A673 (cell line): ENCODE results near the gene PSME3IP1. TPM values are rescaled to one million over a fixed set of nuclear protein-coding genes. Genes with fewer than 3 reads are reported as not detected.

Experiments used
- BruUV-seq: library from RNA; stranded (reverse); fragments of 400-500 nt; replicated peaks from 2 replicates; lab custom pipeline; 2021; lab: Mats Ljungman, UMichigan
- CTCF ChIA-PET: fragments of 300-600 bp; sonication (Branson Sonifier 250); formaldehyde crosslinking; loops from one replicate; lab custom pipeline; 2022; ENCODE audit warnings: antibody characterized with exemption; lab: Charles Lee
- POLR2A ChIA-PET: fragments of 300-600 bp; sonication (Branson Sonifier 250); formaldehyde crosslinking; loops from one replicate; lab custom pipeline; 2022; ENCODE audit warnings: antibody characterized with exemption; ENCODE audit not compliant: low non-redundant PET; lab: Charles Lee
- DNase-seq: peaks from one replicate; pipeline ENCODE4 v3.0.0-alpha.2; 2015; ENCODE audit warnings: low spot score
- H3K27ac ChIP-seq: fragments of 200-600 bp; sonication (generic); 2 replicates; pipeline ENCODE4 v1.5.1; 2016; ENCODE audit warnings: mixed run types, low read depth, mild to moderate bottlenecking, mixed read lengths, antibody characterized with exemption, low read length; ENCODE audit not compliant: poor library complexity, severe bottlenecking
- H3K27me3 ChIP-seq: fragments of 200-600 bp; sonication (generic); replicated peaks from 2 replicates; pipeline ENCODE4 v1.6.1; 2017; ENCODE audit warnings: mixed run types, low read depth, mild to moderate bottlenecking, mixed read lengths, antibody characterized with exemption, low read length; ENCODE audit not compliant: insufficient read depth, poor library complexity
- H3K36me3 ChIP-seq: fragments of 200-600 bp; sonication (generic); 2 replicates; pipeline ENCODE4 v1.6.1; 2016; ENCODE audit warnings: mixed run types, mild to moderate bottlenecking, mixed read lengths, antibody characterized with exemption, low read length; ENCODE audit not compliant: insufficient read depth, poor library complexity, severe bottlenecking
- H3K4me1 ChIP-seq: fragments of 200-600 bp; sonication (generic); 2 replicates; pipeline ENCODE4 v1.6.1; 2017; ENCODE audit warnings: mixed run types, mild to moderate bottlenecking, mixed read lengths, antibody characterized with exemption, low read length; ENCODE audit not compliant: insufficient read depth, poor library complexity, severe bottlenecking
- H3K4me3 ChIP-seq: fragments of 200-600 bp; sonication (generic); 2 replicates; pipeline ENCODE4 v1.5.1; 2016; ENCODE audit warnings: low read depth, mixed run types, mild to moderate bottlenecking, mixed read lengths, low read length; ENCODE audit not compliant: poor library complexity, severe bottlenecking
- H3K9me3 ChIP-seq: fragments of 200-600 bp; sonication (generic); 2 replicates; pipeline ENCODE4 v1.6.1; 2016; ENCODE audit warnings: mixed run types, low read depth, mild to moderate bottlenecking, mixed read lengths, antibody characterized with exemption, low read length; ENCODE audit not compliant: poor library complexity, severe bottlenecking
- CTCF ChIP-seq: fragments of 300-800, 200-600 bp; sonication (generic); conservative IDR thresholded peaks from 2 replicates; pipeline ENCODE4 v1.5.1; 2017; ENCODE audit warnings: low read depth, mild to moderate bottlenecking, antibody characterized with exemption, low read length, moderate library complexity, mixed read lengths
- EZH2 ChIP-seq: fragments of 200-600 bp; sonication (generic); IDR thresholded peaks from 2 replicates; pipeline ENCODE4 v1.6.1; 2017; ENCODE audit warnings: borderline replicate concordance, low read depth, mild to moderate bottlenecking, mixed read lengths, antibody characterized with exemption, low read length; ENCODE audit not compliant: poor library complexity, severe bottlenecking
- intact Hi-C: fragments of 100-400 bp; cut with micrococcal nuclease; formaldehyde crosslinking; loops from one replicate; pipeline ENCODE4 v1.10.0; 2022; ENCODE audit not compliant: unreplicated experiment
- total RNA-seq: library from RNA; stranded (reverse); gene quantifications from 2 replicates; pipeline ENCODE4 v1.2.3, GENCODE V29; 2021

PSME3IP1 gene
- total RNA-seq, 1 experiment from 2014 or later: 128 TPM

GRCh38 chr16:57125969-57126368 lies 59.9 kb downstream of the PSME3IP1 start:
- Histone ChIP-seq H3K36me3 (no peaks in the 10 kb centered on the region), H3K4me3 (no peak overlapping the region), H3K9me3 (no peaks in the 10 kb centered on the region), H3K4me1 (no peaks in the 10 kb centered on the region), H3K27me3 (no peaks in the 10 kb centered on the region), H3K27ac (no peak overlapping the region)
- BruUV-seq: no TSS peak
- ChIA-PET POLR2A (no interaction called here), CTCF (no interaction called here)
- DNase-seq: no peak
- TF ChIP-seq CTCF (no peak), EZH2 (no peak)
- intact Hi-C loops: no loop called here

DNA sequence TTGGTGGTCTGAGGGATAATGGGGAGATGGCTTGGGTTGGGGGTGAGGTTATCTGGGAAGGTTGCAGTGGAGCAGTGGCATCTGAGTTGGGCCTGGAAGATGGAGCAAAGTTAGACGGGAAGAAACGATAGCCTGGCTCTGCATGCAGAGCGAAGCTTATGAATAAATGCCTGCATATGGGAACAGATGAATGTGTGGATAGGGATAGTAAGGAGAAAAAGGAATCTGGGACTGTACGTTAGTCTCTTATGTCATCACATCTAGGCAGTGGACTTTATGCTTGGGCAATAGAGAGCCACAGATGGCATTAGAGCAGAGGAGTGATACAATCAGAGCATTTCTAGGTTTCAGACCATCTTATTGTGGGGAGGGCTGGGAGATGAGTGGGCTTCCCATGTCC lies 60.5 kb downstream of the PSME3IP1 start:
- H3K36me3 ChIP-seq: no peaks in the 10 kb centered on the region
- H3K4me1 ChIP-seq: no peaks in the 10 kb centered on the region
- ChIA-PET POLR2A (no interaction called here), CTCF (no interaction called here)
- no TSS peak for BruUV-seq
- TF ChIP-seq EZH2 (no peak), CTCF (no peak)
- no peak overlapping the region for H3K4me3 ChIP-seq
- no peaks in the 10 kb centered on the region for H3K27me3 ChIP-seq
- no peak for DNase-seq
- H3K27ac ChIP-seq: no peak overlapping the region
- intact Hi-C loops: no loop called here
- no peaks in the 10 kb centered on the region for H3K9me3 ChIP-seq

DNA sequence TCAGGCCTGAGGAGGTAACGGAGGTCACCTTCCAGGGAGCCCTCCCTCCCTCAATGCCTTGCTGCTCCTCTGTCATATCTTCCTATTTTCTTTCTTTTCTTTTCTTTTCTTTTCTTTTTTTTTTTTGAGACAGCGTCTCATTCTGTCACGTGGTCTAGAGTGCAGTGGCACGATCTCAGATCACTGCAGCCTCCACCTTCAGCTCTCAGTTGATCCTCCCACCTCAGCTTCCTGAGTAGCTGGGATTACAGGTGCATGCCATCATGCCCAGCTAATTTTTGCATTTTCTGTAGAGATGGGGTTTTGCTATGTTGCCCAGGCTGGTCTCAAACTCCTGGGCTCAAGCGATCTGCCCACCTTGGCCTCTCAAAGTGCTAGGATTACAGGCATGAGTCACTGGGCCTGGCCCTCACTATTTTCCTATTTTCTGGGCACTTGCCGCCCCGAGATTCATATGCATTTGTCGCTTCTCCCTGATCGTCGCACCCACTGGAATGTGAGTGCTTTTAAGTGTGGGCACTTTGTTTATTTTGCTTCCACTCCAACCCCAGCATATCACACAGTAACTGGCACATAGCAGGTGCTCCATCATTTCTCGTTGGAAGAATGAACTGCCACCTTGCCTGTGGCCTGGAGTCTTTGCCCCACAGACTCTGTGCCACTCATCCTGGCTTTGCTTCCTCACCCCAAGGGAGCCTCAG lies 61.7 kb downstream of the PSME3IP1 start:
- TF ChIP-seq CTCF: no peak
- no peak for TF ChIP-seq EZH2
- ChIA-PET CTCF (no interaction called here), POLR2A (no interaction called here)
- Histone ChIP-seq H3K36me3 (no peaks in the 10 kb centered on the region), H3K4me1 (no peaks in the 10 kb centered on the region), H3K27ac (no peak overlapping the region), H3K9me3 (no peaks in the 10 kb centered on the region), H3K27me3 (no peaks in the 10 kb centered on the region), H3K4me3 (no peak overlapping the region)
- intact Hi-C loops: no loop called here
- no TSS peak for BruUV-seq
- DNase-seq: no peak
